ENCODE results near the gene ARRB1. TPM values are rescaled to one million over a fixed set of nuclear protein-coding genes. Genes with fewer than 3 reads are reported as not detected.

ARRB1 gene
- total RNA-seq, 1 donor from 2014 or later, result 13.2 TPM

GRCh38 chr11:75239531-75240290 is 111.8 kb downstream of the ARRB1 start:
- H3K27me3 Mint-ChIP-seq (ENCODE audit: unreplicated experiment), result peaks cover 60% of the 10 kb centered on the region
- H3K4me1 Mint-ChIP-seq (ENCODE audit: unreplicated experiment), result peaks cover 8% of the 10 kb centered on the region
- DNase-seq (ENCODE audit: extremely low spot score, unreplicated experiment), result no peak
- no peaks in the 10 kb centered on the region for H3K36me3 Mint-ChIP-seq (ENCODE audit: unreplicated experiment)
- peak overlapping the region; percentile 64 for H3K4me3 Mint-ChIP-seq (ENCODE audit: unreplicated experiment)
- TF ChIP-seq CTCF (IDR thresholded peaks at IDR 0.05), result no peak
- no peak overlapping the region for H3K27ac Mint-ChIP-seq (ENCODE audit: unreplicated experiment)
- no peaks in the 10 kb centered on the region for H3K9me3 Mint-ChIP-seq (ENCODE audit: unreplicated experiment)

- no peak for TF ChIP-seq CTCF (IDR thresholded peaks at IDR 0.05)
- Mint-ChIP-seq H3K4me3 (ENCODE audit: unreplicated experiment) (no peak overlapping the region), H3K36me3 (ENCODE audit: unreplicated experiment) (no peaks in the 10 kb centered on the region), H3K27ac (ENCODE audit: unreplicated experiment) (no peak overlapping the region), H3K9me3 (ENCODE audit: unreplicated experiment) (no peaks in the 10 kb centered on the region), H3K4me1 (ENCODE audit: unreplicated experiment) (peaks cover 8% of the 10 kb centered on the region), H3K27me3 (ENCODE audit: unreplicated experiment) (peaks cover 52% of the 10 kb centered on the region)
- DNase-seq (ENCODE audit: extremely low spot score, unreplicated experiment), result no peak
Measured at GRCh38 chr11:75238595-75239440, 112.6 kb downstream of the ARRB1 start.

- no peak for TF ChIP-seq CTCF (IDR thresholded peaks at IDR 0.05)
- DNase-seq (ENCODE audit: extremely low spot score, unreplicated experiment), result no peak
- no peak overlapping the region for H3K27ac Mint-ChIP-seq (ENCODE audit: unreplicated experiment)
- H3K4me1 Mint-ChIP-seq (ENCODE audit: unreplicated experiment), result peaks cover 4% of the 10 kb centered on the region
- H3K36me3 Mint-ChIP-seq (ENCODE audit: unreplicated experiment), result no peaks in the 10 kb centered on the region
- H3K9me3 Mint-ChIP-seq (ENCODE audit: unreplicated experiment), result no peaks in the 10 kb centered on the region
- H3K4me3 Mint-ChIP-seq (ENCODE audit: unreplicated experiment), result no peak overlapping the region
- peaks cover 35% of the 10 kb centered on the region for H3K27me3 Mint-ChIP-seq (ENCODE audit: unreplicated experiment)
Measured at GRCh38 chr11:75237050-75237449, 114.4 kb downstream of the ARRB1 start.

GRCh38 chr11:75236062-75236461 is 115.4 kb downstream of the ARRB1 start:
- Mint-ChIP-seq H3K9me3 (ENCODE audit: unreplicated experiment) (no peaks in the 10 kb centered on the region), H3K27ac (ENCODE audit: unreplicated experiment) (no peak overlapping the region), H3K4me1 (ENCODE audit: unreplicated experiment) (peaks cover 4% of the 10 kb centered on the region), H3K4me3 (ENCODE audit: unreplicated experiment) (no peak overlapping the region), H3K27me3 (ENCODE audit: unreplicated experiment) (peaks cover 35% of the 10 kb centered on the region), H3K36me3 (ENCODE audit: unreplicated experiment) (no peaks in the 10 kb centered on the region)
- no peak for TF ChIP-seq CTCF (IDR thresholded peaks at IDR 0.05)
- DNase-seq (ENCODE audit: extremely low spot score, unreplicated experiment), result no peak

- no peak for TF ChIP-seq CTCF (IDR thresholded peaks at IDR 0.05)
- no peaks in the 10 kb centered on the region for H3K9me3 Mint-ChIP-seq (ENCODE audit: unreplicated experiment)
- no peak for DNase-seq (ENCODE audit: extremely low spot score, unreplicated experiment)
- H3K4me3 Mint-ChIP-seq (ENCODE audit: unreplicated experiment), result no peak overlapping the region
- H3K4me1 Mint-ChIP-seq (ENCODE audit: unreplicated experiment), result no peaks in the 10 kb centered on the region
- H3K27me3 Mint-ChIP-seq (ENCODE audit: unreplicated experiment), result peaks cover 17% of the 10 kb centered on the region
- H3K36me3 Mint-ChIP-seq (ENCODE audit: unreplicated experiment), result no peaks in the 10 kb centered on the region
- H3K27ac Mint-ChIP-seq (ENCODE audit: unreplicated experiment), result no peak overlapping the region
Measured at GRCh38 chr11:75233754-75234172, 117.7 kb downstream of the ARRB1 start.

Data from osteocyte (in vitro differentiated cells).